Smooth muscle cell (in vitro differentiated cells): ENCODE measurements around the gene DDAH1. TPM values are rescaled to one million over a fixed set of nuclear protein-coding genes. Genes with fewer than 3 reads are reported as not detected.

Source experiments
- DNase-seq: peaks from one replicate; lab custom pipeline; 2025; ENCODE audit not compliant: unreplicated experiment; lab: John Stamatoyannopoulos, UW
- H2AFZ ChIP-seq: fragments of 200-600 bp; sonication (generic); 2 replicates; pipeline ENCODE4 v1.6.0; 2016; ENCODE audit warnings: antibody characterized with exemption, low read depth, mild to moderate bottlenecking
- H3F3A ChIP-seq: fragments of 200-600 bp; sonication (generic); 2 replicates; pipeline ENCODE4 v1.6.0; 2017; ENCODE audit warnings: antibody characterized with exemption, low read depth
- H3K27ac ChIP-seq: fragments of 200-600 bp; sonication (generic); 2 replicates; pipeline ENCODE4 v1.5.1; 2016; ENCODE audit warnings: low read depth, mild to moderate bottlenecking
- H3K27me3 ChIP-seq: fragments of 200-600 bp; sonication (generic); 2 replicates; pipeline ENCODE4 v1.6.1; 2016; ENCODE audit warnings: low read depth, mild to moderate bottlenecking
- H3K36me3 ChIP-seq: fragments of 200-600 bp; sonication (generic); 2 replicates; pipeline ENCODE4 v1.5.1; 2016; ENCODE audit warnings: low read depth
- H3K4me1 ChIP-seq: fragments of 200-600 bp; sonication (generic); 2 replicates; pipeline ENCODE4 v1.5.1; 2016; ENCODE audit warnings: low read depth
- H3K4me2 ChIP-seq: fragments of 200-600 bp; sonication (generic); 2 replicates; pipeline ENCODE4 v1.6.0; 2016; ENCODE audit warnings: mild to moderate bottlenecking
- H3K4me3 ChIP-seq: fragments of 200-600 bp; sonication (generic); 2 replicates; pipeline ENCODE4 v1.5.1; 2016; ENCODE audit warnings: mild to moderate bottlenecking
- H3K79me2 ChIP-seq: fragments of 200-600 bp; sonication (generic); 2 replicates; pipeline ENCODE4 v1.6.0; 2016; ENCODE audit warnings: low read depth, mild to moderate bottlenecking
- H3K9ac ChIP-seq: fragments of 200-600 bp; sonication (generic); 2 replicates; pipeline ENCODE4 v1.6.0; 2016; ENCODE audit warnings: low read depth
- H3K9me3 ChIP-seq: fragments of 200-600 bp; sonication (generic); replicated peaks from 2 replicates; pipeline ENCODE4 v1.5.1; 2016; ENCODE audit warnings: low read depth
- H4K20me1 ChIP-seq: fragments of 200-600 bp; sonication (generic); 2 replicates; pipeline ENCODE4 v1.6.0; 2016; ENCODE audit warnings: low read depth
- WGBS: methylation state at CpG from one replicate; pipeline ENCODE4 v1.1.7; 2016; ENCODE audit warnings: low lambda C conversion rate; 5-methylcytosine and 5-hydroxymethylcytosine counted together
- polyA plus RNA-seq: library from polyadenylated mRNA; unstranded; fragments of >200 nt; fragmentation: Nextera tagmentation; extraction: Ambion mirVana; gene quantifications from 2 replicates; pipeline ENCODE4 v1.2.1, GENCODE V29; 2016
- total RNA-seq: library from RNA; depleted of rRNA; stranded (reverse); fragments of >200 nt; gene quantifications from 2 replicates; pipeline ENCODE4 v1.2.3, GENCODE V29; 2014
- TF ChIP-seq, protein P1 (sequence below): fragments of 200-600 bp; sonication (generic); IDR thresholded peaks from 2 replicates; pipeline ENCODE4 v1.5.1; 2017; ENCODE audit warnings: borderline replicate concordance, mild to moderate bottlenecking, antibody characterized with exemption; ENCODE audit not compliant: insufficient read depth, poor library complexity, severe bottlenecking

The DDAH1 gene
- total and polyA plus RNA-seq, 2 experiments from 2014 or later: 13.8 to 30.8 TPM

DNA sequence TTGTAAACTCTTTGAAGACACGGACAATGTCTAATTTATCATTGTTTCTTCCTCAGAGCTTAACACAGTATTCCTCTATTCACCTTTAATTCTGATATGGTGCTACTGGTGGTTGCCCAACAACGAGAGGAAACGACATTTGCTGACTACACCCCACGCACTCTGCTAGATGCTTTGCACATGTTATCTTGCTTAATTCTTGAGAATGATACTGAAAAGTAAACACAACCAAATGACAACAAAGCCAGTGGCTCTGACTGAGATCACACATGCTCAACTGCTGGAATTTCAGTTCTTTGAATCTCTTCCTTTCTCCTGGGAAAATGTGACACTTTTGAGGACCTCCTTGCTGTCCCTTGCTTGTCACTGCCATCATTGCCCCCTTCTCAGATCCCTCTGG, 37.2 kb upstream of the DDAH1 start:
- H3K27ac ChIP-seq: peak overlapping the region; percentile 21

DNA sequence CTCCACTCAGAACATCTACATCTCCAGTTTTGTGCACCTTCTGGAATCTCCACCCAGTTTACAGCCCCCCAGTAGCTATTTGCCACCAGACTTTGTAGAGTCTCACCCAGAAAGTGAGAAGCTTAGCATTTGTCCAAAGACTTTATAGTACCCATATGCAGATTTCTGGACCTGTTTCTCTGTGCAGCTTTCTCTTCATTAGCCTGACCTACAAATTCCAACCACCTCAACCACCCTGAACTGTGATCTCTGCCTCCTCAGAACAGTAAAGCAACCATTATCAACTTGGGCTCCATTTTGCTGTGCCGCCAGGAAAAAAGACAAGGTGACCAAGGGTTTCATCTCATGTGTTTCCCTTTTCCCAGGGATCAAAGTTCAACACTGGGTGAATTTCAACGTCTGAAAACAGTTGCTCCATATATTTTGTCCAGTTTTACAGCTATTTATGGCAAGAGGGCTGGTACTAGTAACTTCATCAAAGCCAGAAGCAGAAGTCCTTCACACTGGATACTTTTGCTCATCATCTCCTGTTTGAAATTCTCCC, 36.5 kb upstream of the DDAH1 start:
- Histone ChIP-seq H3F3A (no peaks in the 10 kb centered on the region), H3K27ac (no peak overlapping the region), H4K20me1 (peaks cover 43% of the 10 kb centered on the region), H3K4me3 (no peak overlapping the region), H3K9me3 (no peaks in the 10 kb centered on the region), H3K4me1 (no peaks in the 10 kb centered on the region), H3K36me3 (no peaks in the 10 kb centered on the region), H3K9ac (no peak overlapping the region), H3K4me2 (no peak overlapping the region), H3K27me3 (no peaks in the 10 kb centered on the region), H3K79me2 (peaks cover 40% of the 10 kb centered on the region), H2AFZ (no peak overlapping the region)
- WGBS: 93% methylated on average over 2 of the region's 2 CpGs
- no peak for DNase-seq
- TF ChIP-seq, protein P1, sequence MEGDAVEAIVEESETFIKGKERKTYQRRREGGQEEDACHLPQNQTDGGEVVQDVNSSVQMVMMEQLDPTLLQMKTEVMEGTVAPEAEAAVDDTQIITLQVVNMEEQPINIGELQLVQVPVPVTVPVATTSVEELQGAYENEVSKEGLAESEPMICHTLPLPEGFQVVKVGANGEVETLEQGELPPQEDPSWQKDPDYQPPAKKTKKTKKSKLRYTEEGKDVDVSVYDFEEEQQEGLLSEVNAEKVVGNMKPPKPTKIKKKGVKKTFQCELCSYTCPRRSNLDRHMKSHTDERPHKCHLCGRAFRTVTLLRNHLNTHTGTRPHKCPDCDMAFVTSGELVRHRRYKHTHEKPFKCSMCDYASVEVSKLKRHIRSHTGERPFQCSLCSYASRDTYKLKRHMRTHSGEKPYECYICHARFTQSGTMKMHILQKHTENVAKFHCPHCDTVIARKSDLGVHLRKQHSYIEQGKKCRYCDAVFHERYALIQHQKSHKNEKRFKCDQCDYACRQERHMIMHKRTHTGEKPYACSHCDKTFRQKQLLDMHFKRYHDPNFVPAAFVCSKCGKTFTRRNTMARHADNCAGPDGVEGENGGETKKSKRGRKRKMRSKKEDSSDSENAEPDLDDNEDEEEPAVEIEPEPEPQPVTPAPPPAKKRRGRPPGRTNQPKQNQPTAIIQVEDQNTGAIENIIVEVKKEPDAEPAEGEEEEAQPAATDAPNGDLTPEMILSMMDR: no peak

More for the DNA sequence above, 37.2 kb upstream of the DDAH1 start:
- H3K27me3 ChIP-seq: no peaks in the 10 kb centered on the region
- H3K4me1 ChIP-seq: no peaks in the 10 kb centered on the region
- H3K4me3 ChIP-seq: no peak overlapping the region
- peak overlapping the region; percentile 62 for H3K4me2 ChIP-seq
- TF ChIP-seq, protein P1: no peak
- H3K9me3 ChIP-seq: no peaks in the 10 kb centered on the region
- H3K9ac ChIP-seq: no peak overlapping the region
- H3F3A ChIP-seq: no peaks in the 10 kb centered on the region
- H4K20me1 ChIP-seq: peaks cover 46% of the 10 kb centered on the region
- no peak for DNase-seq
- H2AFZ ChIP-seq: no peak overlapping the region
- H3K79me2 ChIP-seq: peaks cover 47% of the 10 kb centered on the region
- H3K36me3 ChIP-seq: no peaks in the 10 kb centered on the region
- WGBS: 48% methylated on average over 4 of the region's 4 CpGs

DNA sequence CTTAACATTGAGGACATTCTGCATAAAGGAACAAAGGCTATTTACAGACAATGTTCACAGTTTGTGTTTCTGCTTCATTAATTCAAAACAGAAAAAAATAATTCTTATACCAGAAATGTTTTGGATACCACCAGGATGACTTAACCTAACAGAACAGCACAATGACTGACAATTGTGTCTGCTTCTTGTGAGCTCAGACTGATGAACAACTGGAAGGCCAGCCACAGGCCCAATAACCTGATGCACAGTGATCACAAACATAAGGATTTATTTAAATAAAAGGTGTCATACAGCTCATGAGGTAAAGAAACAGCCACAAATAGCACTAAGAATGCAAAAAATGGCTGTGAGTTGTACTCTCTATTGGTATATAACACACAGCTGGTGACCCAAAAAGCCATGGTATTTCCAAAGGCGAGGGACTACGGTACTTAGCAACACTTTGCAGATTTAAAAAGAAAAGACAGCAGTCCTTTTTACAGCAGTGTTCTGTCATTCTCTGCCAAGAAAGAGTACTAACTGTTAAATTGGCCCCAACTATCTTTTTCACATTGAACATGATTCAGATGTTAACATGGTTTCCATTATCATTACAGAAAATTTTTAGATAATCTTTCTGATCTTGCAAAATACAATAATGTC, 32.1 kb upstream of the DDAH1 start:
- H4K20me1 ChIP-seq: peaks cover 23% of the 10 kb centered on the region
- no peaks in the 10 kb centered on the region for H3K9me3 ChIP-seq
- no peaks in the 10 kb centered on the region for H3K27me3 ChIP-seq
- TF ChIP-seq, protein P1: no peak
- H3F3A ChIP-seq: no peaks in the 10 kb centered on the region
- no peak overlapping the region for H3K9ac ChIP-seq
- H3K79me2 ChIP-seq: peaks cover 21% of the 10 kb centered on the region
- H3K27ac ChIP-seq: peak overlapping the region; percentile 65
- WGBS: 86% methylated on average over 2 of the region's 2 CpGs
- H2AFZ ChIP-seq: no peak overlapping the region
- no peak for DNase-seq
- H3K36me3 ChIP-seq: no peaks in the 10 kb centered on the region
- peak overlapping the region; percentile 70 for H3K4me2 ChIP-seq
- H3K4me1 ChIP-seq: no peaks in the 10 kb centered on the region
- H3K4me3 ChIP-seq: no peak overlapping the region

DNA sequence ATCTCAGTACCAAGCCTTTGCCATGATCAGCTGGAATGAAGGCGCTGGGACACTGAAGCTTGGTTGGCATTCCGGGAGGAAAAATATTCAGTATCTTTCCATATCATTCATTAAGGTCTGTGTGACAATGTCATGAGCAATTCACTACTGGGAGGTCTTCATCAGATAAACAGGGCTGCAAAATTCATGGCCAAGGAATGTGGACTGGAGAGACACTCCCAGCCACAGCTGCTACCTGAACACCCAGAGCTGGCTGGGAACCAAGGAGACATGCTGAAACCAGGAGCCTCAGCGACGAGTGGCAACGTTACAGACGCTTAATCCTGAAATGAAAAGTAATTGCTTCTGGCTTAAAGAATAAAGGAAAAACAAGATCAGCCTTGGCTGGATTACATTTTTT, 30.6 kb upstream of the DDAH1 start:
- Histone ChIP-seq H3K27ac (peak overlapping the region; percentile 65), H3K4me2 (peak overlapping the region; percentile 70), H2AFZ (no peak overlapping the region), H3K27me3 (no peaks in the 10 kb centered on the region), H3K4me3 (no peak overlapping the region), H3K36me3 (no peaks in the 10 kb centered on the region), H4K20me1 (peaks cover 20% of the 10 kb centered on the region), H3K79me2 (peaks cover 17% of the 10 kb centered on the region), H3F3A (no peaks in the 10 kb centered on the region), H3K9ac (peak overlapping the region; percentile 10), H3K9me3 (no peaks in the 10 kb centered on the region), H3K4me1 (no peaks in the 10 kb centered on the region)
- DNase-seq: no peak
- WGBS: 60% methylated on average over 6 of the region's 6 CpGs
- TF ChIP-seq, protein P1: no peak
